GM19099 (cell line): Measurements from ENCODE around the gene NFIC.

Experiments
- POLR2A ChIP-seq: IDR thresholded peaks from 3 replicates; pipeline ENCODE4 v1.6.1; 2011; ENCODE audit warnings: low read depth; ENCODE audit not compliant: insufficient read length; ENCODE audit errors: extremely low read depth

NFIC gene

GRCh38 chr19:3351702-3352447 lies 14.5 kb upstream of the NFIC start:
- TF ChIP-seq POLR2A: no peak

- no peak for TF ChIP-seq POLR2A
These were observed 12.9 kb upstream of the NFIC start for GRCh38 chr19:3353493-3353892.

- TF ChIP-seq POLR2A: no peak
These were observed 9.6 kb upstream of the NFIC start for GRCh38 chr19:3356805-3357204.

GRCh38 chr19:3357271-3357991 lies 9.0 kb upstream of the NFIC start:
- no peak for TF ChIP-seq POLR2A

GRCh38 chr19:3357992-3358688 lies 8.2 kb upstream of the NFIC start:
- TF ChIP-seq POLR2A: no peak

GRCh38 chr19:3358689-3359014 lies 7.7 kb upstream of the NFIC start:
- no peak for TF ChIP-seq POLR2A

- TF ChIP-seq POLR2A: peak; percentile 24
These were observed 7.1 kb upstream of the NFIC start for GRCh38 chr19:3359015-3359918.

- peak; percentile 13 for TF ChIP-seq POLR2A
These were observed 6.4 kb upstream of the NFIC start for GRCh38 chr19:3359919-3360420.

GRCh38 chr19:3360421-3361383 lies 5.7 kb upstream of the NFIC start:
- TF ChIP-seq POLR2A: peak; percentile 32

- no peak for TF ChIP-seq POLR2A
These were observed 4.8 kb upstream of the NFIC start for GRCh38 chr19:3361384-3362216.

GRCh38 chr19:3362217-3362906 lies 4.0 kb upstream of the NFIC start:
- no peak for TF ChIP-seq POLR2A

GRCh38 chr19:3363841-3364500 lies 2.4 kb upstream of the NFIC start:
- TF ChIP-seq POLR2A: no peak
